Stimulated activated CD4-positive, alpha-beta T cell treated with anti-CD3 and anti-CD28 coated beads, Interleukin-15, amount 100 ng/mL, for 1 hour (primary cell): ENCODE results near the gene HCRTR1.

Experiments
- DNase-seq, 2 donors: peaks; one replicate each; pipeline ENCODE4 v3.0.0-alpha.2; 2020; ENCODE audit warnings: low read depth in 1 of 2, low spot score in 1 of 2

The HCRTR1 gene

GRCh38 chr1:31625561-31626222 lies 8.2 kb downstream of the HCRTR1 start:
- no peak for DNase-seq

- no peak for DNase-seq
Measured at GRCh38 chr1:31626223-31627207, 9.0 kb downstream of the HCRTR1 start.

GRCh38 chr1:31627301-31627929 lies 9.9 kb downstream of the HCRTR1 start:
- DNase-seq: no peak

GRCh38 chr1:31627930-31628559 lies 10.6 kb downstream of the HCRTR1 start:
- DNase-seq: no peak

- no peak for DNase-seq
Measured at GRCh38 chr1:31628931-31629556, 11.6 kb downstream of the HCRTR1 start.

GRCh38 chr1:31632649-31633048 lies 15.2 kb downstream of the HCRTR1 start:
- no peak for DNase-seq

- DNase-seq: no peak
Measured at GRCh38 chr1:31633117-31633516, 15.6 kb downstream of the HCRTR1 start.

GRCh38 chr1:31637915-31638673 lies 20.6 kb downstream of the HCRTR1 start:
- no peak for DNase-seq

GRCh38 chr1:31639543-31639942 lies 22.1 kb downstream of the HCRTR1 start:
- DNase-seq: no peak

GRCh38 chr1:31640179-31640578 lies 22.7 kb downstream of the HCRTR1 start:
- no peak for DNase-seq

GRCh38 chr1:31640964-31641363 lies 23.5 kb downstream of the HCRTR1 start:
- DNase-seq: no peak

- DNase-seq: no peak
Measured at GRCh38 chr1:31642366-31642765, 24.9 kb downstream of the HCRTR1 start.

- DNase-seq: no peak
Measured at GRCh38 chr1:31642897-31643296, 25.4 kb downstream of the HCRTR1 start.

- peak in 1 of 2 donors; percentile 8 for DNase-seq
Measured at GRCh38 chr1:31643976-31644559, 26.6 kb downstream of the HCRTR1 start.

GRCh38 chr1:31644560-31645273 lies 27.2 kb downstream of the HCRTR1 start, which contains the start of gene PEF1:
Gene PEF1 (minus strand): TSS chr1:31644876. CDS start chr1:31644864, 12 bp downstream.
- DNase-seq: peak; percentile 98 to 99

- DNase-seq: no peak
Measured at GRCh38 chr1:31645274-31645568, 27.7 kb downstream of the HCRTR1 start.

GRCh38 chr1:31646259-31646960 lies 28.9 kb downstream of the HCRTR1 start:
- DNase-seq: no peak

GRCh38 chr1:31647106-31647505 lies 29.6 kb downstream of the HCRTR1 start:
- DNase-seq: no peak

GRCh38 chr1:31648190-31648589 lies 30.7 kb downstream of the HCRTR1 start:
- no peak for DNase-seq
